RWPE1 (cell line): ENCODE measurements around the gene SLC30A10.
"Not testable (repeated sequence)": the region's sequence is repeated elsewhere in the genome, so short reads cannot be mapped to it uniquely, and the experiment has no call there.

Experiments
- CTCF ChIA-PET: fragments of 350-600 bp; sonication (Branson Sonifier 250); formaldehyde crosslinking; extraction: SDS; loops from one replicate; lab custom pipeline; 2021; lab: Yijun Ruan, JAX
- POLR2A ChIA-PET: fragments of 400-600 bp; formaldehyde crosslinking; extraction: SDS; loops from one replicate; lab custom pipeline; 2020; ENCODE audit warnings: antibody characterized with exemption; ENCODE audit not compliant: low non-redundant PET; lab: Yijun Ruan, JAX
- DNase-seq: peaks from one replicate; pipeline ENCODE4 v3.0.0; 2012; ENCODE audit warnings: low spot score
- H3K27ac ChIP-seq: fragments of 450-650 bp; 2 replicates; pipeline ENCODE4 v1.5.1; 2017
- TF ChIP-seq, protein P1 (sequence below): fragments of 450-650 bp; conservative IDR thresholded peaks from 2 replicates; pipeline ENCODE4 v1.5.1; 2017; ENCODE audit warnings: low read depth, mild to moderate bottlenecking

Gene SLC30A10

DNA sequence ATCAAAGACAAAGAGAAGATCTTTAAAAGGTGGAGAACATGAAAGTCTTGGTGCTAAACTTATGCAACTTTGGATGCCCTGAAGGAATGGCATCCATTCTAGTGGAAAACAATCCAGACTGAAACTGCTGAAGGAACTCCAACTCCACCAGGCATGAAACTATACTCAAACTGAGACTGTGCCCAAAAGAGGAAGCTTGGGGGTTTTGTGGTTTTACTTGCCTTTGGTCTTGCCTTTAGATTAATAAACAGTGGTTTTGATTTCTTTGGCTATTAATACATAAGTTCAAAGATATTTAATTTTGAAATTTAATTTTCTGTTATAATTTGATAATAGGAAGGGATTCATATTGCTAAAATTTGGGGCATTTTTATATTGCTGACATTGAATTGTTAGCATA is 17.4 kb upstream of the SLC30A10 start:
- ChIA-PET POLR2A (no interaction called here), CTCF (no interaction called here)
- TF ChIP-seq, protein P1, sequence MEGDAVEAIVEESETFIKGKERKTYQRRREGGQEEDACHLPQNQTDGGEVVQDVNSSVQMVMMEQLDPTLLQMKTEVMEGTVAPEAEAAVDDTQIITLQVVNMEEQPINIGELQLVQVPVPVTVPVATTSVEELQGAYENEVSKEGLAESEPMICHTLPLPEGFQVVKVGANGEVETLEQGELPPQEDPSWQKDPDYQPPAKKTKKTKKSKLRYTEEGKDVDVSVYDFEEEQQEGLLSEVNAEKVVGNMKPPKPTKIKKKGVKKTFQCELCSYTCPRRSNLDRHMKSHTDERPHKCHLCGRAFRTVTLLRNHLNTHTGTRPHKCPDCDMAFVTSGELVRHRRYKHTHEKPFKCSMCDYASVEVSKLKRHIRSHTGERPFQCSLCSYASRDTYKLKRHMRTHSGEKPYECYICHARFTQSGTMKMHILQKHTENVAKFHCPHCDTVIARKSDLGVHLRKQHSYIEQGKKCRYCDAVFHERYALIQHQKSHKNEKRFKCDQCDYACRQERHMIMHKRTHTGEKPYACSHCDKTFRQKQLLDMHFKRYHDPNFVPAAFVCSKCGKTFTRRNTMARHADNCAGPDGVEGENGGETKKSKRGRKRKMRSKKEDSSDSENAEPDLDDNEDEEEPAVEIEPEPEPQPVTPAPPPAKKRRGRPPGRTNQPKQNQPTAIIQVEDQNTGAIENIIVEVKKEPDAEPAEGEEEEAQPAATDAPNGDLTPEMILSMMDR = no peak
- no peak overlapping the region for H3K27ac ChIP-seq
- no peak for DNase-seq

DNA sequence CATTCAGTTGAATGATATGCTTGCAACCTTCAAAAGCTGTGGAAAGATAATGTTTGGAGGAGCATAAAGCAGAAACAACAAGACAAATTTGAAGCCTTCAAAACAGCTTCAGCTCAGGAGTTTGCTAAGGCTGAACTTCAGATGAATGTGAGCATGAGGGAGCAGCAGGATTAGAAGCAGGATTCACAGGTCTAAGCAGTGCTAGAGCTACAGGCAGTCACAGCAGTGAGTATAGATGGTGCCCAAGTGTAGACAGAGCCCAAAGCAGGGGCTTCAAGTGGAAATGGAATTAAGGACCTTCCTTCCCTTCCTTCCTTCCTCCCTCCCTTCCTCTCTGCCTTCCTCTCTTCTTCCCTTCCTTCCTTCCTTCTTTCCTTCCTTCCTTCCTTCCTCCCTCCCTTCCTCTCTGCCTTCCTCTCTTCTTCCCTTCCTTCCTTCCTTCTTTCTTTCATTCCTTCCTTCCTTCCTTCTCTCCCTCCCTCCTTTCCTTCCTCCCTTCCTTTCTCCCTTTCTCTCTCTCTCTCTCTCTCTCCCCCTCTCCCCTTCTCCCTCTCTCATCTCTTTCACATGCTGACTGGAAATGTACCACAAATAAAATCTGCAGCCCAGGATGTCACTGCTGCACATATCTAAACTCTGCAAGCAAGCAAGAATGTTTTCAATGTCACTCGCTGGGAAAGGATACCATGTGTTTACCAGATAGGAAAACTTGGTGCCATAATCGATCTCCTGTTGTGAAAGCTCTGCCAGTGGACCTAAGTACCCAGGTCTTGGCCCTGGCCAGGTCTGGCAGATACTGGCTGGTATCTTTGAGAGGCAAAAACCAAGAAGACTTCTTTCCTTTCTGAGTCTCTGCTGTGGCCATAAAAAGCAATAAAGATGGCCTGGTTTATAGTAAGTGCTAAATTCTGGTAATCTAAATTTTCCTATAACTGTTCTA is 13.1 kb upstream of the SLC30A10 start:
- H3K27ac ChIP-seq = no peak overlapping the region
- DNase-seq = no peak
- POLR2A ChIA-PET = no interaction called here
- TF ChIP-seq, protein P1 = no peak
- CTCF ChIA-PET = no interaction called here

DNA sequence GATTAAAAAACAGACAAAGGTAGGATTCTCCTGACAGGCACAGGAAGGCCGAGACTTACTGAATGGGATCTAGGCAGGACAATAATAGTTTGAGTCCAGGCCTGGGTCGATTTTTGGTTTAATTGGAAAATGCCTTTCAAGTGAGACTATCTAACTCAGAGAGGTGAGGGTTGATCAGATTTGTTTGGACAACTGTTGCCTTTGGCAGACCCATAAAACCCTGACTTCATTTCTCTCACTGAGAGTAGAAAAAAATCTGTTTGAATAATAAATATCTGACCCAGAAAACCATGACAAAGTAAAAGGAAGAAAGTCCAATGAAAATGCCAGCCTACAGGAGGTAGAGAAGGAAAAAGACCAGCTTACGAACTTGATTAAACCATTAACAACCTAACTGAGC is 12.3 kb upstream of the SLC30A10 start:
- TF ChIP-seq, protein P1 = no peak
- ChIA-PET CTCF (no interaction called here), POLR2A (interaction anchor here (0.6 kb wide), 1 partner anchor 777 kb away, joined by 4 read pairs; no protein-coding TSS in a partner anchor)
- DNase-seq = no peak
- H3K27ac ChIP-seq = no peak overlapping the region

DNA sequence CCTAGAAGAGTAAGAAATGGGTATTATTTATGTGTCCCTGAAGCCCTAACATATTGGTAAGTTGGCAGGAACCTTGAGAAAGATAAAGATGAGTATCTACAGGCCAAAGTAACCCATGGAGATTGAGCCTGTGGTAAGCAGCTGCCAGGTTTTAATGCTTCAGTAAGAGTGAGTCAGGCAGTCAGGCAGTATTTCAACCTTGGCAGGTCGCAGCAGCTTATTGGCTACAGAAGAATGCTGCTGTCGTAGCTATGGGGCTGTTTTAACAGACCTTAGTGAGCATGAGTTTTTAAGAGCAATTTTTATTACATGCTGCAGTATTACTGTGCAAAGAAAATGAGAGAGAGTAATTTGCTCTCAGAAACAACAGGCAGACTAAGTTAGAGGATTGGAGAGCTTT is 10.3 kb upstream of the SLC30A10 start:
- peak; percentile 79 for DNase-seq
- ChIA-PET CTCF (interaction anchor here (0.5 to 0.6 kb wide), 4 partner anchors 13 to 1609 kb away, joined by 3 to 4 read pairs (median 4); no protein-coding TSS in a partner anchor), POLR2A (no interaction called here)
- TF ChIP-seq, protein P1 = no peak
- no peak overlapping the region for H3K27ac ChIP-seq

DNA sequence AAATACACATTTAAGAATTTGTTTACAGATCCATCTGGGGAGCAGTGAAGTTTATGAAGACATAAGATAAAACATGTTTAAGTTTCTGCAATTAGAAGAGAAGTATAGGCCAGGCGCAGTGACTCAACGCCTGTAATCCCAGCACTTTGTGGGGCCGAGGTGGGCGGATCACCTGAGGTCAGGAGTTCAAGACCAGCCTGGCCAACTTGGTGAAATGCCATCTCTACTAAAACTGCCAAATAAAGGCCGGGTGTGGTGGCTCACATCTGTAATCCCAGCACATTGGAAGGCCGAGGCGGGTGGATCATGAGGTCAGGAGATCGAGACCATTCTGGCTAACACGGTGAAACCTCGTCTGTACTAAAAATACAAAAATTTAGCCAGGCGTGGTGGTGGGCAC is 5.4 kb upstream of the SLC30A10 start:
- H3K27ac ChIP-seq, POLR2A ChIA-PET, DNase-seq: not testable (repeated sequence)
- CTCF ChIA-PET = interaction anchor here (1.4 kb wide), 1 partner anchor 8 kb away, joined by 5 read pairs; no protein-coding TSS in a partner anchor

DNA sequence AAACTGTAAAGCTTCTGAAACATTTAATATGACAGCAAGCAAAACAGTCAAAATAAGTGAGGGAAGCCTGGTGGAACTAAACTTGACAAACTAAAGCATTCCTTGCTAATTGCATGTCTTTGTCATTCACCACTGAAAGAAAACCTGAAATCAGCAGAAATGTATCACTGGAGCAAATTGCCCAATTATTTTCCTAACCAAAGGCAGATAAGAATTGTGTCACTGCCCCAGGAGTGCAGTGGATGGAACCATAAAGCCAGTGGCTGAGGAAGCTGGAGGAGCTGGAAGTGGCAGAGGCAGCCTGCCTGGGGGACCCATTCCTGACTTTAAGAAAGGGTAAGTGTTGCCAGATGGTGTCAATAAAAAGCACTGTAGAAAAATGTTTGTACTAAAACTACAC is 2.7 kb upstream of the SLC30A10 start:
- TF ChIP-seq, protein P1 = no peak
- POLR2A ChIA-PET = no interaction called here
- CTCF ChIA-PET = no interaction called here
- no peak for DNase-seq
- H3K27ac ChIP-seq = no peak overlapping the region

DNA sequence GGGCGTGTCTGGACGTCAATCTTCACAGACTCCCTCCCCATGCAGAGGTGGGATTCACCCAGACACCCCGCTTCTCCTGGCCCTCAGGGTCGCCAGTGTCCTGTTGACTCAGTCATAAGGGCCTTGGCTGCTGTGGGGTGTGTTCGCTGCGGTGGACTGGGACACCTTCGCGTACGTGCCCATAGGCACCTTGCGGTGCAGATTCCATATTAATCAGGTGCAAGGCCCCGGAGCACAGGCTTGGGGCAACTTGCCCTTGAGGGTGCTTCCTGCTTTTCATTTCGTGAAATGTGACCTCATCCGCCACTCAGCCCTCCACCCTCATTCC is 398 bp upstream of the SLC30A10 start:
- CTCF ChIA-PET = interaction anchor here (0.6 kb wide), 1 partner anchor 1668 kb away, joined by 3 read pairs; no protein-coding TSS in a partner anchor
- TF ChIP-seq, protein P1 = no peak
- H3K27ac ChIP-seq = no peak overlapping the region
- no peak for DNase-seq
- POLR2A ChIA-PET = no interaction called here
